T-helper 1 cell treated with Interleukin-12 subunit alpha and Interleukin-12 subunit beta and Interleukin-4 antibody, amounts not matched to agents 30 μg/mL and 1 μg/mL, for 36 hours (primary cell): ENCODE data around the gene TP53TG3B.
"Not testable (repeated sequence)": the region's sequence is repeated elsewhere in the genome, so short reads cannot be mapped to it uniquely, and the experiment has no call there.

Experiments
- H3K27ac Mint-ChIP-seq: one replicate; pipeline ENCODE4 v1.8.0; 2021; ENCODE audit warnings: mild to moderate bottlenecking, mixed read lengths
- H3K27me3 Mint-ChIP-seq: one replicate; pipeline ENCODE4 v1.8.0; 2021; ENCODE audit warnings: low read depth, mixed read lengths
- H3K36me3 Mint-ChIP-seq: one replicate; pipeline ENCODE4 v1.8.0; 2021; ENCODE audit warnings: low read depth, mixed read lengths
- H3K4me1 Mint-ChIP-seq: one replicate; pipeline ENCODE4 v1.8.0; 2021; ENCODE audit warnings: low read depth, mixed read lengths
- H3K4me3 Mint-ChIP-seq: one replicate; pipeline ENCODE4 v1.8.0; 2021; ENCODE audit warnings: mild to moderate bottlenecking, moderate library complexity, mixed read lengths
- H3K9me3 Mint-ChIP-seq: one replicate; pipeline ENCODE4 v1.8.0; 2021; ENCODE audit warnings: mixed read lengths

TP53TG3B gene

GRCh38 chr16:33360541-33360940 is at the start of gene TP53TG3B:
TSS of gene TP53TG3B (plus strand) at chr16:33360841. CDS start at chr16:33360909, 68 bp downstream.
- not testable (repeated sequence) for H3K36me3 Mint-ChIP-seq, H3K27ac Mint-ChIP-seq, H3K27me3 Mint-ChIP-seq, H3K4me3 Mint-ChIP-seq, H3K9me3 Mint-ChIP-seq, H3K4me1 Mint-ChIP-seq

- H3K27ac Mint-ChIP-seq, H3K9me3 Mint-ChIP-seq, H3K4me3 Mint-ChIP-seq, H3K27me3 Mint-ChIP-seq, H3K36me3 Mint-ChIP-seq, H3K4me1 Mint-ChIP-seq: not testable (repeated sequence)
Measured at GRCh38 chr16:33336226-33337012, 24.2 kb upstream of the TP53TG3B start.

- H3K4me1 Mint-ChIP-seq, H3K27ac Mint-ChIP-seq, H3K36me3 Mint-ChIP-seq, H3K9me3 Mint-ChIP-seq, H3K4me3 Mint-ChIP-seq, H3K27me3 Mint-ChIP-seq: not testable (repeated sequence)
Measured at GRCh38 chr16:33337627-33338542, 22.8 kb upstream of the TP53TG3B start.

- not testable (repeated sequence) for H3K27me3 Mint-ChIP-seq, H3K4me3 Mint-ChIP-seq, H3K27ac Mint-ChIP-seq, H3K36me3 Mint-ChIP-seq, H3K4me1 Mint-ChIP-seq, H3K9me3 Mint-ChIP-seq
Measured at GRCh38 chr16:33338543-33338951, 22.1 kb upstream of the TP53TG3B start.

GRCh38 chr16:33339093-33340061 is 21.3 kb upstream of the TP53TG3B start:
- H3K27ac Mint-ChIP-seq, H3K36me3 Mint-ChIP-seq, H3K9me3 Mint-ChIP-seq, H3K4me3 Mint-ChIP-seq, H3K4me1 Mint-ChIP-seq, H3K27me3 Mint-ChIP-seq: not testable (repeated sequence)
